Activated T-cell treated with anti-CD3 and anti-CD28 coated beads for 48 hours (primary cell): ENCODE data around the gene AQP1.

Experiments
- DNase-seq: peaks from one replicate; pipeline ENCODE4 v3.0.0-alpha.2; 2020; ENCODE audit warnings: low read depth

AQP1 gene

GRCh38 chr7:30906515-30907240, 5.0 kb upstream of the AQP1 start:
- no peak for DNase-seq

GRCh38 chr7:30907527-30908267, 4.0 kb upstream of the AQP1 start:
- no peak for DNase-seq

- DNase-seq = no peak
Measured at GRCh38 chr7:30908681-30909080, 3.0 kb upstream of the AQP1 start.

GRCh38 chr7:30909431-30909830, 2.2 kb upstream of the AQP1 start:
- no peak for DNase-seq

GRCh38 chr7:30910411-30911073, 1.1 kb upstream of the AQP1 start:
- DNase-seq = no peak

GRCh38 chr7:30911133-30911532, 520 bp upstream of the AQP1 start:
- DNase-seq = no peak

- DNase-seq = no peak
Measured at GRCh38 chr7:30912021-30912730, 523 bp downstream of the AQP1 start.

- DNase-seq = no peak
Measured at GRCh38 chr7:30912731-30912985, 1.0 kb downstream of the AQP1 start.

- no peak for DNase-seq
Measured at GRCh38 chr7:30912986-30913811, 1.5 kb downstream of the AQP1 start.

GRCh38 chr7:30913821-30914515, 2.3 kb downstream of the AQP1 start:
- DNase-seq = no peak

- DNase-seq = no peak
Measured at GRCh38 chr7:30914596-30914995, 2.9 kb downstream of the AQP1 start.

- DNase-seq = no peak
Measured at GRCh38 chr7:30915005-30915601, 3.5 kb downstream of the AQP1 start.

GRCh38 chr7:30915751-30916150, 4.1 kb downstream of the AQP1 start:
- no peak for DNase-seq

- DNase-seq = no peak
Measured at GRCh38 chr7:30916255-30916654, 4.6 kb downstream of the AQP1 start.

- no peak for DNase-seq
Measured at GRCh38 chr7:30916767-30917166, 5.1 kb downstream of the AQP1 start.

- DNase-seq = no peak
Measured at GRCh38 chr7:30917216-30917893, 5.7 kb downstream of the AQP1 start.

- DNase-seq = no peak
Measured at GRCh38 chr7:30918676-30919075, 7.0 kb downstream of the AQP1 start.

- no peak for DNase-seq
Measured at GRCh38 chr7:30920021-30920583, 8.4 kb downstream of the AQP1 start.

GRCh38 chr7:30920584-30921539, 9.2 kb downstream of the AQP1 start:
- DNase-seq = no peak
